HK-2 (cell line): ENCODE data around the gene XPOT.

ENCODE experiments used
- DNase-seq: peaks from one replicate; pipeline ENCODE4 v3.0.0-alpha.2; 2018; ENCODE audit not compliant: unreplicated experiment

XPOT gene

DNA sequence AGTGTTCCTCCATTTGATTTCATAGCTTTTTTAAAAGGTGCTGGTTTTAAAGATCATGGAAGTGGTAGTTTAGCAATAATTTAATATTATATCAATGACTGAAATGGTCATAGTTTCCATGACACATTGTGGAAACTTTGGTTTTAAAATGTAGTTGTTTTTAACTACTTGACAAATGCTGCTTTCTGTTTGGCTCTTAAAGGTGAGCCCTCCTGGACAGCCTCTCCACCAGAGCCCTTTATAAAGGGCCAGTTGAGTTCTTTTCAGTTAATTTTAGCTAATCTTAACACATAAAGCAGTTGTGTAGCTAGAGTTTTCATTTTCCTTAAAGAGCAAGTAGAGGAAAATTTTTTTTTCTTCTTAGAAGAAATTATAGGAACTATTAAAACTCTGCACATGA lies 14.0 kb downstream of the XPOT start:
- DNase-seq: no peak

DNA sequence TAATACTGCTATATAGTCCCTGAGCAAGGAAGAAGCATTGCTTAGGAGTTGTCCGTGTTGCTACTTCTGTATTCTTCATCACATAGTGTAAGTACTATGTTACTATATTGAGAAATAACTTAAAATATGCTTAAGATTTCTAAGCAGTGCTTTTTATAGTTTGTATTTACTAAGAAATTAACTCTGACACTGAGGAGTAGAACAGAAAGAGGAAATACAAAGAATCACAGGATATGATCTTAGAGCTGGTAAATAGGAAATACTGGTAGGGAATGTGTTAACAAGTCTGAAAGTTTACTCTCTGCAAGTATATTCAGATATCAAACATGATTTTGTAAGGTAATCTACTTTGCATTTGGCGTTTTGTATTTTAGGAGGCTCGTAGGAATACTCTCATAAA lies 15.5 kb downstream of the XPOT start:
- no peak for DNase-seq

DNA sequence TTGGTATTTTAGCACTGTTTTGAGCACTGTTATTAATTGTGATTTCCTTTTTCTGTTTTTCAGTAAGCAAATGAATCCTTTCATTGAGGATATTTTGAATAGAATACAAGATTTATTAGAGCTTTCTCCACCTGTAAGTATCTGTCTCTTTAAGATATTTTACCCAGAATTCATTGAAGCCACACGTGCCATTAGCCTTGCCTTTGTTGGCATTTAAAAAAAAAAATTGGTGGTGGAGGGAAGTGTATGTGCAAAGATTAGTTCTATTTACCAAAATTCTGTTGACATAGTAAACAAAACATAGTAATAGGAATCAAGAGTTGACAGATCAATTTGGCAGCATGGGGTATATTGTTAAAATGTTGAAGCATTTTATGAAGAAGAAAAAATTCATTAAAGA lies 23.8 kb downstream of the XPOT start:
- DNase-seq: no peak

DNA sequence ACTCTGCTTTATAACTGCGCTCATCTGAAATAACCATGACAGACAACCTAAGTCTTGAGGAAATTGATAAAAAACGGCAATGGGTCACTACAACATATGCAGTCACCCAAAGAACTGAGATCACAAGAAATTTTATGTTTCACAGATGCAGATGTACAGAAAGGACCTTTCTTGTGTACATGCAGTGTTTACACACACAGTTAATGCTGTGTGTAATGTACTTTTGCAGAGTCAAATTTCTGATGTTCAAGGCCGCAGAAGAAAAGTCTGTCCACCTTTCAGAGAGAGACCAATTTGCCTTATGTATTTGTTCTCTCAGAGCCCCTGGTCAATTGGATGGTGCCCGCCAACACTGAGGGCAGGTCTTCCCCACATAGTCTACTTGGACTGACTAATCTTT lies 24.8 kb downstream of the XPOT start:
- no peak for DNase-seq

DNA sequence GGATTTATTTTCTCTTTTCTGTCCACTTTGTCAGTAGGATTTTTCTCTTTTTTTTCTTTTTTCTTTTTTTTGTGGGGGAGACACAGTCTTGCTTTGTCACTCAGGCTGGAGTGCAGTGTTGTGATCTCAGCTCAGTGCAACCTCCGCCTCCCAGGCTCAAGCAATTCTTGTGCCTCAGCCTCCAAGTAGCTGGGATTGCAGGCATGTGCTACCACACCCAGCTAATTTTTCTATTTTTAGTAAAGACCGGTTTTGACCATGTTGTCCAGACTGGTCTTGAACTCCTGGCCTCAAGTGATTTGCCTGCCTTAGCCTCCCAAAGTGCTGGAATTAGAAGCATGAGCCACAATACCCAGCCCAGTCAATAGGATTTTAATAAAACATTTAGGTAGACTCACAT lies 26.7 kb downstream of the XPOT start:
- DNase-seq: no peak

DNA sequence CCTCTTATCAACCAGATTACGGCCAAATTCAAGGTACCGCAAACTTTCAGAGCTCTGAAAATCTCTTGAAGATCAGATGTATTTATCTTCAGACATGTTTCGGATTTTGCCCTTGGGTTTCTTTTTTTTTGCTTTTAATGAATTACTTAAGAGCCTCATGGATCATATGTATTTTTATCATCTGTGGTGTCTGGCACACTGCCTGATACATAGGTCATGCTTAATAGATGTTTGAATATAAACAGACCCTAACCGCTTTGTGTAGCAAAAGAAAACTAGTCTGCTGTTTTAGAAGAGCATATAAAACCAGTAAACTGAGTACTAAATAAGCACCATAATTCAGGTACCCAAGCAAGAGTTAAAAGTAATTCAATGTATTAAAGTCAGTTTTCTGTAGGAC lies 27.6 kb downstream of the XPOT start:
- no peak for DNase-seq

DNA sequence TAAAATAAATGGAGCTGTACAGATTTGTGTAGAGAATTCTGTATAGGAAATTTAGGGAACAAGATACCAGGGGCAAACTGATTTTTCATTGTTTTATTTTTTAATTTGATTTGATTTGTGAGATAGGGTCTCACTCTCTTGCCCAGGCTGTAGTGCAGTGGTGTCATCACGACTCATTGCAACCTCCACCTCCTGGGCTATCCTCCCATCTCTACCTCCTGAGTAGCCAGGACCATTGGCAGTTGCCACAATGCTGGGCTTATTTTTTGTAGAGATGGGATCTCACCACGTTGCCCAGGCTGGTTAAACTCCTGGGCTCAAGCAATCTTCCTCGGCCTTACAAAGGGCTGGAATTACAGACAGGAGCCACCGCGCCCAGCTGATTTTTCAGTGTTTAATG lies 29.7 kb downstream of the XPOT start:
- DNase-seq: no peak

DNA sequence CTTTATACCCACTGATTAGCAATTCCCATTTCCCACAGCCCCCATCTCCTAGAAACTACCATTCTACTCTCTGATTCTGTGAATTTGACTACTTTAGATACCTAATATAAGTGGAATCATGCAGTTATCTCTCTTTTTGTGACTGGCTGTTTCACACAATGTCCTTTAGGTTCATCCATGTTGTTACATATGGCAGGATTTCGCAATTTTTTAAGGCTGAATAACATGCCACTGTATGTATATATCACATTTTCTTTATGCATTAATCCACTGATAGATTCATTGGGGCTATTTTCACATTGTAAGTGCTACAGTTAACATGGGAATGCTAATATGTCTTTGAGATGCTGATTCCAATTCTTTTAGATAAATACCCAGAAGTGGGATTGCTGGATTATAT lies 35.9 kb downstream of the XPOT start:
- DNase-seq: no peak

DNA sequence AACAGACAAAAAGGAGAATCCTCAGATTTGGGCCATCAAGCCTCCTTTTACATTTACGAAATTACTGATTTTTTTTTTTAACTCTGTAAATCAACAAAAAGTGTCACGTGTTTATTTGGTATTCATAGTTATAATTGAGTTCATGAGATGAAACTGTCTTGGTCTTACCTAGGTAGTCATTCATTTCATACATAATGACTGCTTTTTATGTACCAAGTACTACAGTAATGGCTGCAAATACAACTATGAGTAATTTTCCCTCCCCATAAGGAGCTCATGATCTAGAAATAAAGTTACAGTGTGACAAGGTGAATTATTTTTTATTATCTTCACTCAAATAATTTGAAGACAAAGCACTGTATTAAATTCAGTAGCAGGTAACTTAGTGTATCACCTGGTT lies 41.3 kb downstream of the XPOT start:
- DNase-seq: no peak

DNA sequence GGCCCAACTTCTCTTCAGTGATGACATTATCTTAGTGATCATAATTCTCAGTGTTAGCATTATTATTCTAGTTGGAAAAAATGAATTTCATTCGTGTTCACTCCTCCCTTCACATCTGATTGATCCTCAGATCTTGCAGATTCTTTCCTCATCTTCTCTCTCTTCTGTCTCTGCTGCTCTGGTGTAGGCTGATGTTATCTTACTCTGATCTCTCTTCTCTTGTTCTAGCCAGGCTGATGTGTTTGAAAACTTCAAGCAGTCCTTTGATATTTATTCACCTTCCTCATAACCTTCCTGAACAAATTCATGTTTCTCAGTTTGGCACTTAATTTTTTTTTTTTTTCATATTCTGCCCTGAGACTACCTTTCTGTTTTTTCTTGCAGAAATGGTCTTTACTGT lies 42.1 kb downstream of the XPOT start:
- no peak for DNase-seq

DNA sequence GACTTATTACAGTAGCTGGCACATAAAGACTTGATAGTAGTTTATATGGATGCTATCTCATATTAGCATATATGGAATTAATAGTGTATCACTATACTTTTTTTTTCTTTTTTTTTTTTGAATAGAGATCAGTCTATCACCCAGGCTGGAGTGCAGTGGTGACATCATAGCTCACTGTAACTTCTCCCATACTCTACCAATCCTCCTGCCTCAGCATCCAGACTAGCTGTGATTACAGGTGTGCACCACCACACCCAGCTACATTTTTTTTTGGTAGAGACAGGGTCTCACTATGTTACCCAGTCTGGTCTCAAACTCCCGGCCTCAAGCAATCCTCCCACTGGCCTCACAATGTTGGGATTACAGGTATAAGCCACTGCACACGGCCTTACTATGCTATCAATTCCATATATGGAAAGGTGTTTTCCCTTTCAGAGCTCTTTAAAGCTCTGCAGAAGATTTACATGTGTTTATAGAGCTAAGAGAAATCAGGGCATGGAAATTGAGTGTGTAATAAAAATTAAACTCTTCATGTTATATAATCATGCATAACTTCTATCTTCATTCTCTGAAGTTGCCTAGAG lies 46.0 kb downstream of the XPOT start:
- DNase-seq: peak; percentile 8

DNA sequence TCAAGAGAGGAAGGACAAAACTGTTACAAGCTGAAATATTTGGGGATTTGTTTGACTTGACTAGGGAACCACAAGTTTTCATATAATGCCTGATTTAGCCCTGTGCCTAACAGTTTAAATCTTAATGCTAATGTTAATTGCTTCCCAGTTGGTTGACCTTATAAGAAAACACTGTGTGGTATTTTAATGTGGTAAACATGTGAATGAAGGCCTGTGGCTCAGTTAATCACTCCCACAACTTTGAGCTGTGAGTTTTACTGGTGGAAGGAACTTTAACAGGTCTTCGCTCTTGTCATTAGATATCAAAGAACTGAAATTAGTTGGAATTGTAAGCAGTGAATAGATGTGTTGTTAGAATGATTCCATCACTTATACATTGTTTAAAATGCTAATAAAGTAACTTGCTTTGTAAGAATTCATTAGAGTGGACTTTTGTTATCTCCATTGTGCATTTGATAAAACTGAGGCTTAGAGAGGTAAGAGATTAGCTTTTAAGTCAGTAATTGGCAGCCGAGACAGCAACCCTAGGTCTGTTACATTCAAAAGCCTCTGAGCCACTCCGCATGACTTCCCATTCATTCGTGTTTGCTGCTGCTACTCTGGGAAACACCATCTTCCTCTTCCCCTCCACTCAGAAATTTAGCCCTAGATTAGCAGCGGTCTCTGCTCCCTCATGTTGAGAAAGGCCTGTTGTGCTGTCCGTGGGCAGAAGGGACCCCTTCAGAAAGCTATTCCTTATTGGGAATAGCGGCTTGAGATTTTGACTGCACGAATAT lies 46.7 kb downstream of the XPOT start:
- peak; percentile 26 for DNase-seq

DNA sequence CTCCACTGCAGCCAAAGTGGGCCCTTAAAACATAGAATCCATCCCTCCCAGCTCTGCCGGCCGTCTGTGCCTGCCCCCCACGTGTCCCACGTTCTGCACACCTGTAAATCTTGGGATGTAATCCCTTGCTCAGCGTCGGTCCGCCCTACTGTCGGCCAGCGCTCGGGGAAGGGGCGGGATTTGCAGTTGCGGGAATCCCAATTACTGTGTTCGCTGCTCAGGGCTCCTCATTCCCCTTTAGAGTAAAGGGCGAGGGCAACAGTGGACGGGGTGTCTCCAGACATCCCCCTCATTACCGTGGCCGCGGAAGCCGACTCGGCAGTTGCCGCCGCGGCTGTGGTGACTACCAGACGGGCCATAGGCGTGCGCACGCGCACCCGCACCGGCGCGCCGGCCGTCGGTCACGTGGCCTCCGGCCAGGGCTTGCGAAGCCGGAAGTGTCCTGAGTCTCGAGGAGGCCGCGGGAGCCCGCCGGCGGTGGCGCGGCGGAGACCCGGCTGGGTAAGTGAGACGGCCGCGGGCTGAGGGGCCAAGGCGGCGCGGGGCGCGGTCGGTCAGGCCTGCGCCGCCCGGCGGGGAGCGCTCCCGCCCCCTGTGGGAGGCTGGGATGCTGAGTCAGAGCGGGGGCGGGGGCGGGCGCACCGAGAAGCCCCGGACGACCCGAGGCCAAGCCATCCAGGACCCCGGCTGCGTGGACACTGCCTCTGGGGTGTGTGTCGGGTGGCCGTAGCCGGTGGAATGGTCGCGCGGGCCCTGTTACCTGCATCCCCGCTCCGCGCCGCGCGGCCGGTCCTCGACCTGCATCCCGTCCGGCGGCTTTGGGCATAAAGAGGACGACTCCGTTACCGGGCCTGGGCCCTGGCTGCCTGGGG lies 47.7 kb downstream of the XPOT start, which contains the start of gene TBK1:
Gene TBK1 (plus strand): TSS at position 434 of the 872 bp plus-strand sequence. CDS start 3,751 bp downstream, outside the sequence.
- DNase-seq: peak; percentile 93

DNA sequence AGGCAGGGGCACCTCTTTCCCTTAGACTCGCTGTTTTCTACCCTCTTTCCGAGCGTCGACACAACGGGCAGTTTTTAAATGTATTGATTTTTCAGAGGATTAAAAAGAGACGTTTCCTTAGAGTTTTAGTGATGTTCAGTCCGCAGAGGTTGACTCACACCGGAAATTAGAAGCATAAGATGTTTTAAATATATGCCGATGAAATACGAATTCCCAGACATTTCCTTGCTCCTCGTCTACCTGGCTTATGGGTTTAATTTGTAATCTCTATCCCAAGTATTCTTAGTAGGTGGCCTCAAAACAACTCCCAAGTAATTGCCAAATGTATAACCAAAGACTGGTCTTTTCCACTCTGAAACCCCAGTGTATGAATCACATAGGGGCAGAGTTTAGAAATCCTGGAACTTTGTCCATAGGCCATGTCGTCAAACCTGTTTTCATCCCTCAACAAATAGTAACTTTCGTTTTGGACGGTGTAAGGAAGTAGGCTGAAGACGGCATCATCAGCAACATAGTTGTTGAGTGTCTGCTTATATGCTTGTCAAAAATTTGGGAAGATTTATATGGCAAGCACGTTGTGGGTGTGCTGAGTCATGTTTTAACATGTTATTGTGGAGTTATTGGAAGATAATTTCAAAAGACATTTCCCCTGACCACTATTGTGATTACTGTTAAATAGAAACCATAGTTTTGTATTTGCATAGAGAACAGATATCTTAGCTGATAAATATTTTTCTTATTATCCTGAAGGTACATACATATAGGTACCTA lies 48.6 kb downstream of the XPOT start:
- DNase-seq: peak; percentile 13

DNA sequence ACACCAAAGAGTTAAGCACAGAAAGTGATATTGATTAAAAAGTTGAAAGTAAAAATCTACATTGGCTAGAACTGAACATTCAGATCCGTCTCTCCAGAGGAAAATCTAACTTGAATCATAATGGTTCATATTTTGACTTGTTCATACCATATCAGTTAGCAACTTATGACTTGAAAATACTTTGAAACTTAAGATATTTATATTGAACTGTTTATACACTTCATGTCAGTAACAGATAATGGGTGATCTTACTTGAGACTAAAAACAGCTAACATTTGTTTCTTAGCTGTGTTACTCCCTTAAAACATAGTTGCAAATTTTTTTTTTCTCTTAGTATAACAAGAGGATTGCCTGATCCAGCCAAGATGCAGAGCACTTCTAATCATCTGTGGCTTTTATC lies 51.3 kb downstream of the XPOT start:
- no peak for DNase-seq

DNA sequence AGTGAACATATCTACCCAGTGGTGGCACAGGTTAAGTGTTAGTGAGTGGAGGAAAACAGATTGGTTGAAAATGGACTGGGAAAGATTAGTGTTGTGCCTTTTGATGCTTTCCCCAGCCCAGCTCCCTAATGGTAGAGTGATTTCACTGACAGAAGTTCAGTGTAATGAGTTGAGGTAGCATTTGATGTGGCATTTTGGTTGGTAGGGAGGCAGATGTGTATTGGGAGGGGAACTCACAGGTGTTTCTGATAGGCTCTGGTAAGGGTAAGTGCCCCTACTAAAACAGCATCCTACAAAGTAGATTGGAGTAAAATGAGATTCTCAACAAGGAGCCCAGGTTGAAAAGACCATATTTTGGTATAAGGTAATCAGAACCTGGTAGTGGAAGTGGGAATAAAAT lies 51.9 kb downstream of the XPOT start:
- no peak for DNase-seq

DNA sequence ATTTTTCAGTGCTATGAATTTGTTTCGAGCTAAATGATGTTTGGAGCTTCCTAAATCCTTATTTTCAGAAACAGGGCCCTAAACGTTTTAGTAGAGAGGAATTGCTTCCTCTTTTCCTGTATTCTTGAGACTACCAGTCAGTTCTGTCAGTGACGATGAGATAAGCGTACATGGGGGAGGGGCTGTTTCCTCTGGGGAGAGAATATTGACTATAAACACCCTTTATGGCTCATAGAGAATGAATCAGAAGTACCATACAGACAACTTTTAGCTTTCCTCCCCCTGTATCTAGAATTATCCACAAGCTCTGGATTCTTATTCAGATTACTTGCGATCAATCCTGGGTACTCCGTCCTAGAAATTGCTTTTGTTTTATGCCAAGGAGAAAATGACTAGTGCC lies 52.8 kb downstream of the XPOT start:
- DNase-seq: no peak

DNA sequence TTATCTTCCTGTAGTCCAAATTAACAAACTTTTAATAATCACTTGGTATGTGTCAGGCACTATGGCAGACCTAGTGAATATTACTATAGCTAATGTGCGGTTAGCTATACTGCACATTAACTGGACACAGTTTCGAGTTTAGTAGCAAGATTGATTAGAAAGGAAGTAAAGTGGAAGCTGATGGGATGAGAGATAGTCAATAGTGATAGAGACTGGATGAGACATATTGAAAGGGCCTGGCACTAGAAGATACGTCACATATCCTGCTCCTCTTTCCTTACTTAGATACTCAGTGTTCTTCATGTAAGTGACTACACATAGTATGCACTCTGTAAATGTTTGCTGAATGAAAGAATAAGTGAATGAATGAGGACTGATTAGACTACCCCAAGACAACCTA lies 53.3 kb downstream of the XPOT start:
- DNase-seq: no peak

DNA sequence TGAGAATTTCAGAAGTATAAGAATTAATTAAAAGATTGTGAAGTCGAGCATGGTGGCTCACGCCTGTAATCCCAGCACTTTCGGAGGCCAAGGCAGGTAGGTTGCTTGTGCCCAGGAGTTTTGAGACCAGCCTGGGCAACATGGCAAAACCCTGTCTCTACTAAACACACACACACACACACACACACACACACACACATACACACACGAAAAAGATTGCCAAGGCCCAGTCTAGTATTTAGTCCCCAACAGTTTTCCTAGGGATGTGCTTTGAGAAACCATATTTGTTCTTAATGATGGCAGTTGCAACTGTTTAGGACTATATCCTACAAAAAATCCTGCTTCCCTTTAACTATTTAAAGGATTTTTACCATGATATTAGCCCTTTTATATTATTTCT lies 53.7 kb downstream of the XPOT start:
- DNase-seq: no peak

DNA sequence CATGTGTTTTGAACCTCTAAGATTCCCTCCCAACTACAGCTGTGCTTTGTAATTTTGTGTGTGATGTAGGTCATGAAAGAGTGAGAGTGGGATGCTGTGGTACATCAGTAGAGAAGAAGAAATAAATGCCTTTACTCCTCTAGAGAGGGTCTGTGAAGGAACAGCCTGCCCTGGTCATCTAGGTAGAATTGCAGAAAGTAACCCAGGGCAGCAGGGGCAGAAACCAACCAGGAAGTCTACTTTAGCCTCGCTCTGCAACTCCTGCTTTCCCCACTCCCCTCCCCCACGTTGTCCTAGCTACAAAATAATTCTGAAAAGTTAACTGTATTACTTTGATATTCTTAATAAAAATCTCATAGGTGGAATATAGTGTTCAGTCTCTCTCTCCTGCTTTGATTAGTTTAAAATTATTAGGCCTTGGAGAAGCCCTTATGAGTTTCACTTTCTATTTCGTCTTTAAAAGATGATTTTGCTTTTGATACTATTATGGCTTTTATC lies 55.3 kb downstream of the XPOT start:
- no peak for DNase-seq

DNA sequence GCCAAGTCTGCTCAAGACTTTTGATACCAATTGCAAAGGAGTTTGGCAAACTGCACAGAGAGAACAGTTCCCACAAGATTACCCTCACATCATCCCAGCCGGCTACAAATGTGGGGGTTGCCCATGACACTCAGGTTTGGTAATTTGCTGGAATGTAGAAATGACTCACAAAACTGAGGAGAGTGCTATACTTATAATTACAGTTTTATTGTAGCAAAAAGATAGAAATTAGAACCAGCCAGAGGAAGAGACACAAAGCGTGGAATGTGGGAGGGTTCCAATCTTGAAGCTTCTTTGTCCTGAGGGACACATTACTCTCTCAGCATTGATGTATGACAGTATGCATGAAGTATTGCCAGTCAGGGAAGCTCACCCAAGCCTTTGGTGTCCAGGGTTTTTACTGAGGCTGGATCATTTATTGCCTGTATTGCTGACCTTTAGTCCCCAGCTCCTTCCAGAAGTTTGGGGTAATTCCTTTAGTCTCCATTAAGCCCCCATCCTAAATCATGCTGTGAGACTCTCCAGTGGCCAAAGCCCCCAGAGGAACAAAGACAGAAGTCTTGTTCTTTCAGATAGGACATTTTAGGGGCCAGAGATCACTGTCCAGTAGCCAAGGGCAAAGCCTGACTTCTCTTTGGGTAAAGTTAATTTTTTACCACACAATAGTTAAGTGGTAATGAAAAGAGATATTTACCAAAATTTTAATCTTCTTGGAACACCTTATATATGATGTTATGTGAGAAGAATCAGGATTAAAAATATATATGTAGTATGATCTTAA lies 57.6 kb downstream of the XPOT start:
- peak; percentile 59 for DNase-seq
